Suprapubic skin (tissue), 3 donors: ENCODE data around the gene CTSO.

Experiments
- EP300 ChIP-seq: sonication (generic); formaldehyde crosslinking; IDR thresholded peaks from one replicate; pipeline ENCODE4 v1.6.1; 2017; ENCODE audit warnings: antibody characterized with exemption
- TF ChIP-seq, protein P1 (sequence below), 2 donors: fragments of 200-600 bp in 1 of 2; fragments of 450-650 bp in 1 of 2; sonication (generic) in 1 of 2; IDR thresholded peaks; one replicate each; pipeline ENCODE4 v1.5.1; 2016 to 2019; ENCODE audit warnings: antibody characterized with exemption in 2 of 2, mild to moderate bottlenecking in 1 of 2, moderate library complexity in 1 of 2

DNA sequence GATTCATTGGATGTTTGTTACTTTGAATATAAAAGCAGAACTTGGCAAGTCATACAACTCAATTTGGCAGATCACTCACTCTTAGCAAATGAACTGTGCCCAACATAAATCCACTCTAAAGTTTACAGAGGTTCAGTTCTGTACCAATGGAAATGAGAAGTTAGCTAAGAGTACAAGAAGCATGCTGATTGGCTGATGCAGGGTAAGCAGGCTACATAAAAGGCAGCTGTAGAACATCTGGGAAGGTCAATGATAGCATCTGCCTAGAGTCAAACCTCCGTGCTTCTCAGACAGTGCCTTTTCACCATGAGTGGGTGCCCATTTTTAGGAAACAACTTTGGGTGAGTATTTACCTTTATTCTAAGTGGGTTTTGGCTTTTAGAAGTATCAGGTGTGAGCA, 50.2 kb downstream of the CTSO start, which contains the start of gene TDO2:
- TF ChIP-seq, protein P1, sequence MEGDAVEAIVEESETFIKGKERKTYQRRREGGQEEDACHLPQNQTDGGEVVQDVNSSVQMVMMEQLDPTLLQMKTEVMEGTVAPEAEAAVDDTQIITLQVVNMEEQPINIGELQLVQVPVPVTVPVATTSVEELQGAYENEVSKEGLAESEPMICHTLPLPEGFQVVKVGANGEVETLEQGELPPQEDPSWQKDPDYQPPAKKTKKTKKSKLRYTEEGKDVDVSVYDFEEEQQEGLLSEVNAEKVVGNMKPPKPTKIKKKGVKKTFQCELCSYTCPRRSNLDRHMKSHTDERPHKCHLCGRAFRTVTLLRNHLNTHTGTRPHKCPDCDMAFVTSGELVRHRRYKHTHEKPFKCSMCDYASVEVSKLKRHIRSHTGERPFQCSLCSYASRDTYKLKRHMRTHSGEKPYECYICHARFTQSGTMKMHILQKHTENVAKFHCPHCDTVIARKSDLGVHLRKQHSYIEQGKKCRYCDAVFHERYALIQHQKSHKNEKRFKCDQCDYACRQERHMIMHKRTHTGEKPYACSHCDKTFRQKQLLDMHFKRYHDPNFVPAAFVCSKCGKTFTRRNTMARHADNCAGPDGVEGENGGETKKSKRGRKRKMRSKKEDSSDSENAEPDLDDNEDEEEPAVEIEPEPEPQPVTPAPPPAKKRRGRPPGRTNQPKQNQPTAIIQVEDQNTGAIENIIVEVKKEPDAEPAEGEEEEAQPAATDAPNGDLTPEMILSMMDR (IDR thresholded peaks at IDR 0.05), result no peak
- no peak for TF ChIP-seq EP300
